Uterus (tissue), 4 donors: Measurements from ENCODE around the gene MPO. TPM values are rescaled to one million over a fixed set of nuclear protein-coding genes. Genes with fewer than 3 reads are reported as not detected.

ENCODE experiments used
- DNase-seq, 2 donors: peaks; one replicate each; pipeline ENCODE4 v3.0.0-alpha.2; 2019 to 2020
- H3K27ac ChIP-seq, 2 donors: fragments of 200-600 bp; sonication (generic); 1 replicate in 1 of 2; 2 replicates in 1 of 2; pipeline ENCODE4 v1.5.1; 2016 to 2018
- H3K27me3 ChIP-seq, 2 donors: fragments of 200-600 bp; sonication (generic); one replicate each; pipeline ENCODE4 v1.5.1; 2018 to 2019; ENCODE audit warnings: control low read depth in 1 of 2
- H3K36me3 ChIP-seq, 2 donors: fragments of 200-600 bp; sonication (generic); one replicate each; pipeline ENCODE4 v1.5.1; 2019; ENCODE audit warnings: control low read depth in 1 of 2
- H3K4me1 ChIP-seq, 2 donors: fragments of 200-600 bp; sonication (generic); one replicate each; pipeline ENCODE4 v1.5.1; 2018 to 2019; ENCODE audit warnings: control low read depth in 1 of 2
- H3K4me3 ChIP-seq, 2 donors: fragments of 200-600 bp; sonication (generic); 1 replicate in 1 of 2; 2 replicates in 1 of 2; pipeline ENCODE4 v1.5.1; 2018 to 2019; ENCODE audit warnings: mild to moderate bottlenecking in 1 of 2
- H3K9me3 ChIP-seq, 2 donors: fragments of 200-600 bp; sonication (generic); one replicate each; pipeline ENCODE4 v1.5.1; 2019; ENCODE audit warnings: control low read depth in 1 of 2
- CTCF ChIP-seq, 4 experiments: fragments of 200-600 bp in 2 of 4; fragments of 450-650 bp in 2 of 4; sonication (generic) in 2 of 4; IDR thresholded peaks; one replicate each; pipeline ENCODE4 v1.5.1; 2016 to 2019; ENCODE audit warnings: antibody characterized with exemption in 4 of 4, mild to moderate bottlenecking in 2 of 4, moderate library complexity in 1 of 4
- POLR2A ChIP-seq, 2 donors: fragments of 450-650 bp; IDR thresholded peaks; one replicate each; pipeline ENCODE4 v1.6.1; 2016; ENCODE audit warnings: antibody characterized with exemption in 2 of 2, mild to moderate bottlenecking in 1 of 2, moderate library complexity in 1 of 2
- intact Hi-C: fragments of 100-400 bp; cut with DNase I; formaldehyde crosslinking; loops from one replicate; pipeline ENCODE4 v1.15.1; 2023; ENCODE audit warnings: low total_unique reads
- total RNA-seq, 4 donors: library from RNA; depleted of rRNA in 3 of 4; stranded (reverse); fragments of >200 nt in 3 of 4; gene quantifications; one replicate each; pipeline versions ENCODE4 v1.1.0 to v1.2.4, GENCODE V29; 2014 to 2023
- donor health status: DM: yes; HTN: yes; CAD: no.

Gene MPO
- total RNA-seq, 4 donors from 2014 or later, result 0.79 to 21.7 TPM; not detected in 2

DNA sequence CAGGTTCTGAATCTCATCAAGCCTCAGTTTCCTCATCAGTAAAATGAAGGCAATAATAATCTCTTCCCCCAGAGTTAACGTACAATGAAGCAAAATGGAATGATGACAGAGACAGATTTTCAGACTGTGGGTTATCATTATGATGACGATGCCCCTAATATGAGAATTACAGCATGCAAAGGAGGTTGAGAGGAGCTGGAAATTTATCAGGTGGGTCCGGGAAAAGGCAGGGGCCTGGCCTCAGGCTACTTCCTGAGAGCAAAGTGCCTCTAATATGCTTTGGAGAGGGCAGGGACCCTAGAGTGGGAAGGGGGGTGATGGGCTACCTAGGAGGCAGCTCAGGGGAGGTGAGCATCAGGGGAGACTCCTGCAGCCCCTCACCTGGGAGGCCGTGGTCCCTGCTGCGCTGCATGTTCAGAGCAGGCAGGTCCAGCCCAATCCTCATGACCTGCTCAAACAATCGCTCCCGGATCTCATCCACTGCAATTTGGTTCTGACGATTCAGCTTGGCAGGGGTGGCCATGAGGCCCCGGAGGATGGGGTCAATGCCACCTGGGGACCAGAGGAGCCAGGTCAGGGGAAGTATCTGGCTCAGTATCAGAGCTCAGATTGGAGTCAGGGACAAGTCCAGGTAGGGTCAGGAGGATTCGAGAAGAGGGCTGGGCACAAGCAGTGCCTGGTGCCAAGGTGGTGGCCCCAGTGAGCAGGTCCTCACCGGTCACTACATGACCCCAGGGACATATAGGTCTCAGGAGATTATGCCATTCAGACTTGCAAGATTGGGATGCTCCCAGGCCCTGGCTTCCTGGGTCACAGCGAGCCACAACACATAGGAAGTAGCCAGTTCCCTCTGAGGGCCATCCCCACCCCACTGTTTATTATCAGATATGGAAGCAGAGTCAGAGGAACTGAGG is 8.1 kb downstream of the MPO start:
- intact Hi-C loops, result no loop called here
- TF ChIP-seq POLR2A (IDR thresholded peaks at IDR 0.05) (no peak), CTCF (IDR thresholded peaks at IDR 0.05) (no peak)
- Histone ChIP-seq H3K9me3 (no peaks in the 10 kb centered on the region), H3K4me1 (no peaks in the 10 kb centered on the region), H3K27ac (no peak overlapping the region), H3K4me3 (no peak overlapping the region), H3K36me3 (no peaks in the 10 kb centered on the region), H3K27me3 (no peaks in the 10 kb centered on the region)
- DNase-seq, result no peak

DNA sequence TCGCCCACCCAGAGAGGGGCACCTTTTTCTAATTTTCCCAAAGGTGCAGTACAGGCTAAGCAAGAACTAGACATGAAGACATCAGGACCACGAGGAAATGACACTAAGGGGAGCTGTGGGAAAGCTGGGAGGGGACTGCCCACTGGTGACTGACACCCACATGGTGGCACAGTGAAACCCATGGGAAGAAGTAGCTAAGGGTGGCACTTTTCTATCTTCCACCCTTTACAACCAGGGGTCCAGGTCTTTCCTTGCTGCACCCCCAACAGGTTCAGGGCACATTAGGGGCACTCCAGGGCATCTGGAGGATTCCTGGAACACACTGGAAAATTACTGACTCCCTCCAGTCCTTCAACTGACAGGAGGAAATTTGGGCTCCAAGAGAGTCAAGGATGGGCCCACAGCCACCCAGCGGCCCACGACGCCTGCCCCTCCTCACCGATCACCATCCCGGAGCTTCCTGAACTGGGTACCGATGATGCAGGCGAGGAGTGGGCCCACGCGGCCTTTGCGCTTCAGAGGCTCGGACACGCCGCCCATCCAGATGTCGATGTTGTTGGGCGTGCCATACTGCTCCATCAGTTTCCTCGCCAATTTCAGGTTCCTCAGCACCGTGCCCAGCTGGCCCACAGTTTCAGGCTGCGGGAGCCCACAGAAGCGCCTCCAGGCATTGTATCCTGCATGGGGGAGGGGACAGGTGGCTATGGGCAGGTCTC is 9.4 kb downstream of the MPO start:
- H3K4me1 ChIP-seq, result no peaks in the 10 kb centered on the region
- H3K27ac ChIP-seq, result no peak overlapping the region
- no peak overlapping the region for H3K4me3 ChIP-seq
- TF ChIP-seq POLR2A (IDR thresholded peaks at IDR 0.05), result no peak
- no peaks in the 10 kb centered on the region for H3K9me3 ChIP-seq
- intact Hi-C loops, result no loop called here
- no peaks in the 10 kb centered on the region for H3K36me3 ChIP-seq
- no peak for DNase-seq
- no peaks in the 10 kb centered on the region for H3K27me3 ChIP-seq

GRCh38 chr17:58270476-58271215 is 10.1 kb downstream of the MPO start:
- Histone ChIP-seq H3K4me1 (no peaks in the 10 kb centered on the region), H3K27ac (no peak overlapping the region), H3K9me3 (no peaks in the 10 kb centered on the region), H3K36me3 (no peaks in the 10 kb centered on the region), H3K27me3 (no peaks in the 10 kb centered on the region), H3K4me3 (no peak overlapping the region)
- no peak for DNase-seq
- intact Hi-C loops, result no loop called here
- TF ChIP-seq POLR2A (IDR thresholded peaks at IDR 0.05) (no peak), CTCF (IDR thresholded peaks at IDR 0.05) (no peak)

- Histone ChIP-seq H3K27ac (no peak overlapping the region), H3K36me3 (no peaks in the 10 kb centered on the region), H3K4me3 (no peak overlapping the region), H3K9me3 (no peaks in the 10 kb centered on the region), H3K4me1 (no peaks in the 10 kb centered on the region), H3K27me3 (no peaks in the 10 kb centered on the region)
- no peak for TF ChIP-seq CTCF (IDR thresholded peaks at IDR 0.05)
- TF ChIP-seq POLR2A (IDR thresholded peaks at IDR 0.05), result no peak
- intact Hi-C loops, result no loop called here
- DNase-seq, result no peak
These were observed 11.0 kb downstream of the MPO start for GRCh38 chr17:58269557-58270291.
